Trophoblast cell (in vitro differentiated cells and primary cell): ENCODE results near the gene BCAT1.

Experiments
- DNase-seq, 2 donors: peaks; one replicate each; pipeline ENCODE4 v3.0.0-alpha.2; 2016
- H2AFZ ChIP-seq: 2 replicates; pipeline ENCODE4 v1.6.1; 2013; ENCODE audit warnings: low read length, moderate library complexity, mild to moderate bottlenecking; ENCODE audit not compliant: insufficient read depth, poor library complexity
- H2AK5ac ChIP-seq: 2 replicates; pipeline ENCODE4 v1.6.1; 2013; ENCODE audit warnings: mild to moderate bottlenecking, low read length
- H2BK120ac ChIP-seq: 2 replicates; pipeline ENCODE4 v1.6.1; 2013; ENCODE audit warnings: low read length, mild to moderate bottlenecking, moderate library complexity; ENCODE audit not compliant: insufficient read depth, poor library complexity
- H2BK12ac ChIP-seq: 2 replicates; pipeline ENCODE4 v1.6.1; 2013; ENCODE audit warnings: mild to moderate bottlenecking, low read length, moderate library complexity
- H2BK5ac ChIP-seq: 2 replicates; pipeline ENCODE4 v1.6.1; 2013; ENCODE audit warnings: low read length, low read depth, moderate library complexity, mild to moderate bottlenecking; ENCODE audit not compliant: poor library complexity
- H3K14ac ChIP-seq: 2 replicates; pipeline ENCODE4 v1.6.1; 2013; ENCODE audit warnings: mild to moderate bottlenecking, low read length
- H3K18ac ChIP-seq: 2 replicates; pipeline ENCODE4 v1.6.1; 2013; ENCODE audit warnings: mild to moderate bottlenecking, low read length
- H3K23ac ChIP-seq: 2 replicates; pipeline ENCODE4 v1.6.1; 2013; ENCODE audit warnings: low read length
- H3K27ac ChIP-seq: 2 replicates; pipeline ENCODE4 v1.5.1; 2013; ENCODE audit warnings: low read depth, mild to moderate bottlenecking, inconsistent platforms, low read length, moderate library complexity
- H3K27me3 ChIP-seq: 2 replicates; pipeline ENCODE4 v1.6.1; 2013; ENCODE audit warnings: inconsistent platforms, mild to moderate bottlenecking, low read length, moderate library complexity; ENCODE audit not compliant: insufficient read depth
- H3K36me3 ChIP-seq, 2 experiments: 1 replicate in 1 of 2; 2 replicates in 1 of 2; pipeline ENCODE4 v1.6.1; 2013; ENCODE audit warnings: low read length in 2 of 2, mild to moderate bottlenecking in 2 of 2, moderate library complexity in 1 of 2; ENCODE audit not compliant: insufficient read depth in 2 of 2, control insufficient read depth in 1 of 2
- H3K4ac ChIP-seq: 2 replicates; pipeline ENCODE4 v1.6.1; 2013; ENCODE audit warnings: low read depth, mild to moderate bottlenecking, low read length, moderate library complexity
- H3K4me1 ChIP-seq, 2 experiments: 1 replicate in 1 of 2; 2 replicates in 1 of 2; pipeline ENCODE4 v1.6.1; 2013; ENCODE audit warnings: low read length in 2 of 2, mild to moderate bottlenecking in 2 of 2, moderate library complexity in 1 of 2; ENCODE audit not compliant: insufficient read depth in 2 of 2, control insufficient read depth in 1 of 2
- H3K4me2 ChIP-seq: 2 replicates; pipeline ENCODE4 v1.6.1; 2013; ENCODE audit warnings: inconsistent platforms, mild to moderate bottlenecking, low read length, moderate library complexity
- H3K4me3 ChIP-seq: 2 replicates; pipeline ENCODE4 v1.5.1; 2013; ENCODE audit warnings: mild to moderate bottlenecking, low read depth, low read length, inconsistent platforms
- H3K79me1 ChIP-seq: one replicate; pipeline ENCODE4 v1.6.1; 2013; ENCODE audit warnings: low read length
- H3K79me2 ChIP-seq: 2 replicates; pipeline ENCODE4 v1.6.1; 2013; ENCODE audit warnings: low read length, mild to moderate bottlenecking; ENCODE audit not compliant: control insufficient read depth, insufficient read depth, poor library complexity
- H3K9ac ChIP-seq: 2 replicates; pipeline ENCODE4 v1.6.1; 2013; ENCODE audit warnings: mild to moderate bottlenecking, low read length
- H3K9me3 ChIP-seq: 2 replicates; pipeline ENCODE4 v1.6.1; 2013; ENCODE audit warnings: low read depth, mild to moderate bottlenecking, control low read depth, inconsistent platforms, low read length; ENCODE audit not compliant: insufficient read depth
- H4K12ac ChIP-seq: 2 replicates; pipeline ENCODE4 v1.6.1; 2013; ENCODE audit warnings: low read depth, mild to moderate bottlenecking, low read length, moderate library complexity
- H4K8ac ChIP-seq: 2 replicates; pipeline ENCODE4 v1.6.1; 2013; ENCODE audit warnings: low read depth, mild to moderate bottlenecking, low read length, moderate library complexity
- H4K91ac ChIP-seq: one replicate; pipeline ENCODE4 v1.6.1; 2013; ENCODE audit warnings: low read depth, mild to moderate bottlenecking, low read length, moderate library complexity
- WGBS: extraction: QIAGEN DNeasy Blood & Tissue Kit; methylation state at CpG from one replicate; pipeline ENCODE4 v1.1.7; 2013; ENCODE audit warnings: missing lambda C conversion rate; ENCODE audit not compliant: insufficient read length, insufficient coverage; ENCODE audit errors: extremely low coverage; 5-methylcytosine and 5-hydroxymethylcytosine counted together

Gene BCAT1

GRCh38 chr12:24845615-24846014 is 103.3 kb downstream of the BCAT1 start:
- Histone ChIP-seq H3K9me3 (no peaks in the 10 kb centered on the region), H2BK12ac (no peak overlapping the region), H3K79me1 (no peaks in the 10 kb centered on the region), H3K27me3 (no peaks in the 10 kb centered on the region), H2AFZ (no peak overlapping the region), H3K4me2 (no peak overlapping the region), H3K4me1 (peaks cover 0 to 5% of the 10 kb centered on the region in 2 experiments), H4K8ac (no peak overlapping the region), H3K27ac (no peak overlapping the region), H2AK5ac (no peak overlapping the region), H4K12ac (no peak overlapping the region), H3K9ac (no peak overlapping the region), H3K4me3 (no peak overlapping the region), H4K91ac (no peak overlapping the region), H2BK120ac (no peak overlapping the region), H3K14ac (no peak overlapping the region), H3K18ac (no peak overlapping the region), H3K79me2 (no peaks in the 10 kb centered on the region), H3K23ac (no peak overlapping the region), H3K36me3 (peaks cover 7 to 11% of the 10 kb centered on the region in 2 experiments), H3K4ac (no peak overlapping the region), H2BK5ac (no peak overlapping the region)
- DNase-seq, result peak in 1 of 2 donors; percentile 26
- WGBS, result no CpG with 5 or more reads among the region's 3 CpGs

- Histone ChIP-seq H3K27ac (no peak overlapping the region), H2BK12ac (no peak overlapping the region), H3K4me3 (no peak overlapping the region), H3K79me1 (no peaks in the 10 kb centered on the region), H4K8ac (no peak overlapping the region), H3K36me3 (peaks cover 2 to 7% of the 10 kb centered on the region in 2 experiments), H3K18ac (no peak overlapping the region), H3K79me2 (no peaks in the 10 kb centered on the region), H2BK5ac (no peak overlapping the region), H2BK120ac (no peak overlapping the region), H2AFZ (no peak overlapping the region), H4K91ac (no peak overlapping the region), H3K9ac (no peak overlapping the region), H3K14ac (no peak overlapping the region), H2AK5ac (no peak overlapping the region), H3K23ac (no peak overlapping the region), H3K4me1 (no peaks in the 10 kb centered on the region), H3K4me2 (no peak overlapping the region), H4K12ac (no peak overlapping the region), H3K27me3 (no peaks in the 10 kb centered on the region), H3K9me3 (no peaks in the 10 kb centered on the region), H3K4ac (no peak overlapping the region)
- DNase-seq, result no peak
- no CpG with 5 or more reads among the region's 1 CpG for WGBS
Measured at GRCh38 chr12:24840046-24840800, 108.7 kb downstream of the BCAT1 start.

GRCh38 chr12:24839268-24839791 is 109.6 kb downstream of the BCAT1 start:
- no peaks in the 10 kb centered on the region for H3K79me2 ChIP-seq
- H3K23ac ChIP-seq, result no peak overlapping the region
- H3K4me3 ChIP-seq, result no peak overlapping the region
- WGBS, result no CpG with 5 or more reads among the region's 13 CpGs
- no peak overlapping the region for H2BK5ac ChIP-seq
- no peaks in the 10 kb centered on the region for H3K9me3 ChIP-seq
- no peak overlapping the region for H3K4ac ChIP-seq
- H3K27me3 ChIP-seq, result no peaks in the 10 kb centered on the region
- H4K12ac ChIP-seq, result no peak overlapping the region
- no peak overlapping the region for H2AFZ ChIP-seq
- no peak overlapping the region for H2AK5ac ChIP-seq
- DNase-seq, result peak in 1 of 2 donors; percentile 12
- no peaks in the 10 kb centered on the region for H3K4me1 ChIP-seq
- H3K4me2 ChIP-seq, result no peak overlapping the region
- H3K36me3 ChIP-seq, result peaks cover 2 to 7% of the 10 kb centered on the region in 2 experiments
- H4K91ac ChIP-seq, result no peak overlapping the region
- H3K79me1 ChIP-seq, result no peaks in the 10 kb centered on the region
- no peak overlapping the region for H3K27ac ChIP-seq
- H2BK120ac ChIP-seq, result no peak overlapping the region
- H3K18ac ChIP-seq, result no peak overlapping the region
- no peak overlapping the region for H2BK12ac ChIP-seq
- no peak overlapping the region for H3K9ac ChIP-seq
- no peak overlapping the region for H4K8ac ChIP-seq
- no peak overlapping the region for H3K14ac ChIP-seq

GRCh38 chr12:24838531-24838950 is 110.4 kb downstream of the BCAT1 start:
- Histone ChIP-seq H3K36me3 (peaks cover 2 to 7% of the 10 kb centered on the region in 2 experiments), H3K79me1 (no peaks in the 10 kb centered on the region), H4K91ac (no peak overlapping the region), H3K4ac (no peak overlapping the region), H3K4me3 (no peak overlapping the region), H3K79me2 (no peaks in the 10 kb centered on the region), H3K27me3 (no peaks in the 10 kb centered on the region), H3K14ac (no peak overlapping the region), H2BK120ac (no peak overlapping the region), H3K27ac (no peak overlapping the region), H4K8ac (no peak overlapping the region), H2AK5ac (no peak overlapping the region), H2AFZ (no peak overlapping the region), H3K18ac (no peak overlapping the region), H3K9ac (no peak overlapping the region), H3K4me2 (no peak overlapping the region), H2BK12ac (no peak overlapping the region), H3K23ac (no peak overlapping the region), H4K12ac (no peak overlapping the region), H3K4me1 (no peaks in the 10 kb centered on the region), H2BK5ac (no peak overlapping the region), H3K9me3 (no peaks in the 10 kb centered on the region)
- DNase-seq, result peak; percentile 78 to 90
- WGBS, result no CpG with 5 or more reads among the region's 2 CpGs
